BJ (cell line): Measurements from ENCODE around the gene HES5. TPM values are rescaled to one million over a fixed set of nuclear protein-coding genes. Genes with fewer than 3 reads are reported as not detected.

ENCODE experiments used
- CTCF ChIA-PET: fragments of 350-600 bp; formaldehyde crosslinking; extraction: SDS; loops from one replicate; lab custom pipeline; 2021; ENCODE audit warnings: antibody characterized with exemption, inconsistent platforms; lab: Yijun Ruan, JAX
- POLR2A ChIA-PET: fragments of 300-600 bp; sonication (Branson Sonifier 250); formaldehyde crosslinking; extraction: SDS; loops from one replicate; lab custom pipeline; 2021; ENCODE audit warnings: antibody characterized with exemption; lab: Charles Lee
- DNase-seq: peaks from one replicate; pipeline ENCODE4 v3.0.0-alpha.2; 2011; ENCODE audit warnings: low read depth
- H3K27me3 ChIP-seq: 2 replicates; pipeline ENCODE4 v1.6.0; 2011; ENCODE audit warnings: low read length; ENCODE audit not compliant: control insufficient read depth, insufficient read depth
- H3K36me3 ChIP-seq: 2 replicates; pipeline ENCODE4 v1.5.1; 2011; ENCODE audit warnings: low read length; ENCODE audit not compliant: control insufficient read depth, insufficient read depth
- H3K4me3 ChIP-seq: 2 replicates; pipeline ENCODE4 v1.5.1; 2011; ENCODE audit warnings: low read depth, mild to moderate bottlenecking, control low read depth, low read length
- CTCF ChIP-seq: IDR thresholded peaks from 2 replicates; pipeline ENCODE4 v1.5.1; 2011; ENCODE audit warnings: low read depth, mild to moderate bottlenecking, control low read depth, inconsistent platforms, low read length, moderate library complexity; ENCODE audit not compliant: insufficient read depth
- polyA plus RNA-seq: library from polyadenylated mRNA; depleted of rRNA; stranded (reverse); fragments of >200 nt; gene quantifications from 2 replicates; pipeline ENCODE4 v1.2.3, GENCODE V29; 2011

Gene HES5
- polyA plus RNA-seq, 1 experiment, result not detected

- TF ChIP-seq CTCF, result no peak
- H3K4me3 ChIP-seq, result no peak overlapping the region
- H3K27me3 ChIP-seq, result 0 out of 2 replicates have a peak, but pooled peaks cover 3% of the 10 kb centered on the region
- H3K36me3 ChIP-seq, result no peaks in the 10 kb centered on the region
- CTCF ChIA-PET, result no interaction called here
- no peak for DNase-seq
- POLR2A ChIA-PET, result no interaction called here
Observed at GRCh38 chr1:2528016-2528415, 2.0 kb downstream of the HES5 start.

DNA sequence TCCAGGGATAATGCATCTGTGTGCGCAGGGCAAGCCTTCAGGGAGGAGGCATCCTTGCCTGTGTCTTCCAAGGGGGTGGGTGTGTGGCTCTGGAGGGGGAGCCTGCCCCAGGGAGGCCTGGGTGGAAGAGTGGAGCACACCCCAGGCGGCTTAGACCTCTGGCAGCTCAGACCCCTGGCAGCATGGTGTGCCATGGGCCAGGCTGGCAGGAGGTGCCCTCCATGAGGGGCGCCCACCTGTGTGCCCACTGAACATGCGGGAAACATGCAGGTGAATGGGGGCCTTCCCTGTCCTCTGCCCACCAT lies 2.6 kb downstream of the HES5 start:
- no peak for DNase-seq
- ChIA-PET POLR2A (no interaction called here), CTCF (no interaction called here)
- Histone ChIP-seq H3K27me3 (0 out of 2 replicates have a peak, but pooled peaks cover 3% of the 10 kb centered on the region), H3K4me3 (no peak overlapping the region), H3K36me3 (no peaks in the 10 kb centered on the region)
- no peak for TF ChIP-seq CTCF

- no peak for DNase-seq
- Histone ChIP-seq H3K36me3 (no peaks in the 10 kb centered on the region), H3K27me3 (0 out of 2 replicates have a peak, but pooled peaks cover 3% of the 10 kb centered on the region), H3K4me3 (peak overlapping the region; percentile 96; the same call in 1 of the 2 replicates)
- no peak for TF ChIP-seq CTCF
- ChIA-PET CTCF (interaction anchor here (1.1 to 1.8 kb wide), 2 partner anchors 20 to 30 kb away, joined by 3 to 6 read pairs; no protein-coding TSS in a partner anchor), POLR2A (interaction anchor here (0.9 kb wide), 1 partner anchor 19 kb away, joined by 6 read pairs; no protein-coding TSS in a partner anchor)
Observed at GRCh38 chr1:2526824-2527555, 3.1 kb downstream of the HES5 start.

DNA sequence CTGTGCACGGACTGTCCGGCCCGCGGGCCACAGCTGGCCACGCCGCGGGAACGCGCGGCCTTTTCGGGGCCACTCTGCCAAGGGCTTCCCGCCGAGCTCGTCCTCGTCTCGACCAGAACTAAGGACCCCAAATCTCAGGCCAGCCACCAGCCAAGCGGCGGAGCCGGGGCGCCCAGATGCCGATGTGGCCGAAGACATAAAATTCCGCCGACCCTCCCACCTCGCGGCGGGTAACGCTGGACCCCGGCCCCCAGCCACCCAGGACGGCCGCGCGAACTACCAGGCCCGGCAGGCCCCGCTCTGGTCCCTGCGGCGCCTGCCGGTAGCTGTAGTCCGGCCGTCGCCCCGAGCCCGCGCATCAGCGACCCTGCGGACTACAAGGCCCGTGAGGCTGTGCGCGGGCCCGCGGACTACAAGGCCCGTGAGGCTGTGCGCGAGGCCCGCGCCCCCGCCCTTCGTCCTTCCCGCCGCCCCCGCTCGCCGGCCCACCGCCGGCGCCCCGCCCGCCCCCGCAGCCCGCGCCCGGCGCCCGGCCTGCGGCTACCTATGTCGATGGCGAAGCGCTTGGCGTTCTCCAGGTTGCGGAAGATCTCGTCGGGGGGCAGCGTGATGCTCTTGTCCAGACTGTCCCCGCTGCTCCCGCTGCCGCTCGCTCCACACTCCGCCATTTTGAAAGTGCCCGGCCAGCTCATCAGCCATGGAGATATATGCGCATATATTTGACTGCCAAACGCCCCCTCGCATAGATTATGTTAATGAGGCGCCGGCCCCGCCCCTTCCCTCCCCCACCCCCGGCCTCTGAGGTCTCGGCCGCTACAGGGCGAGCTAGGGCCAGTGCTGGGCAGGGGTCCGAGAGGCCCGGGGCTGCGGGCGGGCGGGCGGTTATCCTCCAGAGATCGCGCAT lies 3.9 kb downstream of the HES5 start, which contains the start of gene PANK4:
PANK4 (minus strand) TSS at position 677 of the 904 bp plus-strand sequence; CDS start at position 668, 9 bp downstream.
- ChIA-PET POLR2A (interaction anchor here (0.6 to 0.9 kb wide), 3 partner anchors 15 to 60 kb away, joined by 4 to 6 read pairs (median 5); no protein-coding TSS in a partner anchor), CTCF (interaction anchor here (1.1 to 1.8 kb wide), 3 partner anchors 21 to 331 kb away, joined by 3 to 6 read pairs (median 5); partner anchors contain the start of gene FAAP20)
- Histone ChIP-seq H3K4me3 (peak within 1 kb of the TSS; percentile 96), H3K27me3 (0 out of 2 replicates have a peak, but pooled peaks cover 1% of the 10 kb centered on the region), H3K36me3 (peaks cover 2% of the 10 kb centered on the region)
- no peak for DNase-seq
- TF ChIP-seq CTCF, result peak; percentile 11; the same call in 1 of the 2 replicates
